A172 (cell line): Measurements from ENCODE around the gene IL27RA. TPM values are rescaled to one million over a fixed set of nuclear protein-coding genes. Genes with fewer than 3 reads are reported as not detected.
"Not testable (repeated sequence)": the region's sequence is repeated elsewhere in the genome, so short reads cannot be mapped to it uniquely, and the experiment has no call there.

ENCODE experiments used
- DNase-seq: peaks from one replicate; pipeline ENCODE4 v3.0.0-alpha.2; 2015; ENCODE audit warnings: low spot score
- total RNA-seq: library from RNA; depleted of rRNA; stranded (reverse); fragments of >200 nt; shearing (Covaris generic); gene quantifications from 2 replicates; pipeline ENCODE4 v1.2.3, GENCODE V29; 2014

Gene IL27RA
- total RNA-seq, 1 experiment from 2014 or later = 14.0 TPM

DNA sequence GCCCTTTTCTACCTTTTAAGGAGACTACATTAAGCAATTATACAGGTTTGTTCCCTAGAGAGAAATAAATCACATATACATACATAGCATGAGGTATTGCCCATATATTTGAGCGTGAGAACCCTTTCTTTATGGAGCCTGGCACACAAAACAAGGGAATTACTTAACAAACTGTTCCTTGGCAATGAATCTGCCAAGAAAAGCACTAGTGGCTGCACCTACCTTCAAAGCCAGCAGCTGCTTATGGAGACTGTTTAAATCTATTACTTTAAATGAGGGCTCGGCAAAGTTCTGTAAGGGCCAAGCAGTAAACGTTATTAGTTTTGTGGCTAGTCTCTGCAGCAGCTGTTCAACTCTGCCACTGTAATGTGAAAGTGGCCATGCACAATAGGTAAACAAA is 32.5 kb upstream of the IL27RA start:
- DNase-seq = no peak

- no peak for DNase-seq
These were observed 30.7 kb upstream of the IL27RA start for GRCh38 chr19:14000691-14001375.

- no peak for DNase-seq
These were observed 28.9 kb upstream of the IL27RA start for GRCh38 chr19:14002571-14003250.

GRCh38 chr19:14003251-14004055 is 28.1 kb upstream of the IL27RA start:
- no peak for DNase-seq

GRCh38 chr19:14004619-14005348 is 26.8 kb upstream of the IL27RA start:
- no peak for DNase-seq

DNA sequence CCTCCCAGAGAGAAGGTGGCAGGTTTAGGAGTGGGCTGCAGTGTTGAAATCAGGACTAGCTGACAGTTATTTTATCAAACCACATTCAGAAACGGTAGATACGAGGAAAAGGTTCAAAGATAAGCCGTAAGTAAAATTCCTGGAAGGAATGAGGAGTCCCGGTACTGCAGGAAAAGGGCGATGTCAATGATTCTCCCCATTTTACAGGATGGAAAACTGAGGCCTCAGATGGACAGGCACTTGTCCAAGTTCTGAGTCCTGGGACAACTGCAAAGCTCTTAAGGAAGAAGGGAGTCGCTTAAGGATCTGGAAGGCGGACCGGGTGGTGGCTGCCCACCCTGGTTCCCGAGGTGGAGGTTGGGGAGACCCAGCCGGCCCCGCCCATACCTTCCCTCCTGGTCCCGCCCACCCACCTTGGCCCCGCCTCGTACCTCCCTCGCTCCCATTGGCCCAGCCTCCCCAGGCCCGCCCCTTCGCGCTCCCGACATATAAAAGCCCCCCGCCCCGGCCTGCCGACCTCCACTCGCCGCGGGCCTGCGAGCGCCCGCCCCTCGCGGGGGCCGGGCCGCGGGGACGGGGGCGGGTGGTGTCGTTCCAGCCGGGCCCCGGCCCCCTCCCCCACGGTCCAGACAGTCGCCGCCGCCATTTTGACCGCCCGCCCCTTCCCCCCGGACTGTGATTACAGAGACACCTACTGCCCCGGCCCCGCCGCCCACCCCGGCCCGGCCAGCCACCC is 26.0 kb upstream of the IL27RA start:
- DNase-seq = peak; percentile 70

DNA sequence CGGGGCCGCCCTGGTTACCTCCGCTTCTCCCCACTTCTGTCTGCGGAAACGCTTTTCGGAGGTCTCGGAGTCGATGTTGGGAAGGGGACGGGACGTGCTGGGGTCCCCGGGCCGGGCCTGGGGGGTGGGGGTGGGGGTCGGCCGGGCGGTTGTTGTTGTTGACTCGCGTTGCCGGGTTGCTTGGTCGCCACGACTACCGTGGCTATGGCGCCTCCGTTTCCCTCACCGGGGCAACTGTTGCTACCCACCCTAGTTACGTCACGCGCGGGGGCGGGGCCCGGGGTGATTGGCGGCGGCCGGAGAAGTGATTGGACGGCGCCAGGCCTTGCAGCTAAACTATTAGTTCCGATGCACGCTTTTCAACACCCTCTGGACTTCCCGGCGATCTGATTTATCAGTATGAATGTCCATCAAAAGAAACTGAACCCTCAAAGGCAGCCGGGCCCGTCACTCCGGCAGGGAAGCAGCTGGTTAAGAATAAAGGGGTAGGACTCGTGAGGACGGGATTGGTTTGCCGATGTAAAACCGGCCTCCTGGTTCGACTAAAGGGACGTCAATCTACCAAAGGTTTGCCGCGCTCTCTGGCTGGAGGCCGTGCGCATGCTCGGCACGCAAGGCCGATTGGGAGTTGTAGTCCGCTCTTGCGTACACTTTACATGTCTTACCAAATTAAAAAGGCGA is 25.3 kb upstream of the IL27RA start, which contains the start of gene RFX1:
Gene RFX1 (minus strand): TSS at position 236 of the 681 bp plus-strand sequence. CDS start 12,477 bp downstream, outside the sequence.
- DNase-seq = peak; percentile 100

DNA sequence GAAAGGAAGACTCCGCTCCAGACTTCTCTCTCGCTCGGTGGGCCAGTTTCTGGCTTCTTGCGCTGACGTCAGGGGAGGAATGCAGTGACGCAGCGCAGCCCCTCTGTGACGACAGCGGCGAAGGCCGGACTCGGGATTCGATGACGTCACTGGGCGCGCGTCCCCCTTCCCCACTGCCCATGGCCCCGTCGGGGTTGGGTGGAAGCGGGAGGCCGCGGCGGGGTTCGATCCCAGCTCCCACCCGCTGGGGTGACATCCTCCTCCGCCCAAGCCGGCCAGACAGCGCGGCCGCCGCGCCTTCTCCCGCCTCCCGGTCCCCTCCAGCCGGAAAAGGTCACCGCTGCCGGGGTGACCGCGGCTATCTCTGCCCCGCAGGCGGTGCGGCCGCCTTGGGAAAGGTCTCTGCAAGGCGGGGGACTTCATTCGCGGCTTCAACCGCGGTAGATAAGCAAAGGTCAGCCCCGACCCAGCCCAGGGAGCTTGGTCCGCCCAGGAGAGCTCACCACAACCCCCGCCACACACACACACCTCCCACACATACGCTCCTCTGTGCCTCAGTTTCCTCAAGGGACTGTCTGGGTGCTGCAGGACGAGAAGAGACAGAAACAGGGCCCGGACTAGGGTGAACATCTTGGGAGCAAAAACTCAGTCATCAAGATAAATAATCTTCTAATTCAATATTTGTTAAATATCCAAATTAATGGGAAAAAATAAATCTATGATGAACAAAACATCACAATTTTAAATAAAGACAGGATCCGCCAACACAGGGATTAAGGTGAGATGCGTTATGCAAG is 24.6 kb upstream of the IL27RA start:
- DNase-seq = no peak

GRCh38 chr19:14012378-14012915 is 19.1 kb upstream of the IL27RA start:
- no peak for DNase-seq

GRCh38 chr19:14015524-14016035 is 16.0 kb upstream of the IL27RA start:
- DNase-seq = no peak

DNA sequence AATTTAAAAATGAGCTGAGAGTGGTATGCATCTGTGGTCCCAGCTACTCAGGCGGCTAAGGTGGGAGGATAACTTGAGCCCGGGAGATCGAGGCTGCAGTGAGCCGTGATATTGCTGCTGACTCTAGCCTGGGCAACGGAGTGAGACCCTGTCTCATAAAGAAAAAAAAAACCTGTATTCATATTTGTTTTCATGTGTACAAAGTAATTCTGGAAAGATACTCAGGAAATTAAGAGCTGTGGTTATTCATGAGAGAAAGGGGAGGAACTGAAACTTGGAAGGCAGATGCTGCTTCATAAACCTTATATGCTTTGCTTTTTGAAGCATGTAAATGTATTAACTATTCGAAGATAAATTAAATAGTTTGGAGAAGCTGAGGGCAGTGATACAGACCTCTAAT is 12.5 kb upstream of the IL27RA start:
- no peak for DNase-seq

- not testable (repeated sequence) for DNase-seq
These were observed 11.8 kb upstream of the IL27RA start for GRCh38 chr19:14019739-14020138.

DNA sequence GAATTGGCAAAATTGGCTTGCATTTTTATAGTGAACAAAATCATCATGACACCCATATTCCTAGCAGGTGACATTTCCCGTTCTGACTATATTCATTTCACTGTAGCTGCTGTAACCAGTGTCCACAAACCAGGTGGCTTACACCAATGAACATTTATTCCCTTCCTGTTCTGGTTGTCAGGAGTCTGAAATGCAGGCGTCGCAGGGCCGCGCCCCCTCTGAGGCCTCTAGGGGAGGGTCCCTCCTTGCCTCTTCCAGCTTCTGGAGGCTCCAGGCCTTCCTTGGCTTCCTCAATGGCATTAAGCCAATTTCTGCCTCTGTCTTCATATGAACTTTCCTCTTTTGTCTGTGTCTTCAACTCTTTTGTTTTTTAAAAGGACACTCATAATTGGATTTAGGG is 10.1 kb upstream of the IL27RA start:
- no peak for DNase-seq

DNA sequence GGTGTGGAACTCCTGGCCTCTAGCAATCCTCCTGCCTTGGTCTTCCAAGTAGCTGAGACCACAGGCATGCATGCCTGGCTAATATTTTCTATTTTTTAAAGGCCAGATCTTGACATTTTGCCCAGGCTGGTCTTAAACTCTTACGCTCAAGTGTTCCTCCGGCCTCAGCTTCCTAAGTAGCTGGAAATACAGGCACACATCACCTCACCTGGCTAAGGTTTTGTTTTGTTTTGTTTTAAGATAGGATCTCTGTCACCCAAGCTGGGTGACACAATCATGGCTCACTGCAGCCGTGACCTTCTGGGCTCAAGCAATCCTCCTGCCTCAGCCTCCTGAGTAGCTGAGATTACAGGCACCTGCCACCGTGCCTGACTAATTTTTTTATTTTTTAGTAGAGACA is 9.1 kb upstream of the IL27RA start:
- no peak for DNase-seq

DNA sequence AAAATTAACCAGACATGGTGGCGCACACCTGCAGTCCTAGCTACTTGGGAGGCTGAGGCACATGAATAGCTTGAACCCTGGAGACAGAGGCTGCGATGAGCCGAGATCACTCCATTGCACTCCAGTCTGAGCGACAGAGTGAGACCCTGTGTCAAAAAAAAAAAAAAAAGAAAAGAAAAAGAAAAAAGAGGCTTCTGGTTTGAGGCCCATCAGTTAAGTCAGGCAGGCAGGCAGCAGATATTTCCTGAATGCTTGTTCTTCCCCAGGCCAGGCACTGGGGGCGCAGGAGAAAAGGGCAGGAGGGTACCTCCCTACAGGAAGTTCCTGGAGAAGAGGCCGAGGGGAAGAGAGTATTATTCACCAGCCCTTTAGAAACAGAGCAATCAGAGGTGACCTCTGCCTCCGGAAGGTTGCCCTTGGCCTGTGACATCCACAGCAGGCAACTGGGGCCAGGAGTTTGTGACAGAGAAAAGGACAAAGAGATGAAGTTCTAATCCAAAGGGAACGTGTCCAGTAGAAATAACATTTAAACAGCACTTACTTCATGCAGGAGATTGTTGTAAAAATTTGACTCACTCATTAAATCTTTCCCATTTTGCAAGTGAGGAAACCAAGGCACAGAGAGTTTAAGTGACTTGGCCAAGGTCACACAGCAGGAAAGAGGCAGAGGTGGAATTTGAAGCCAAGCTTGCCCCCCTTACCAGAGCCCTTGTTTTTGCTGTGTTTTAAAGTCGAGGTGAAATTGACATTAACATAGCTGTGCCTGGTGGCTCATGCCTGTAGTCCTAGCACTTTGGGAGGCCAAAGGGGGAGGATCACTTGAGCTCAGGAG is 7.9 kb upstream of the IL27RA start:
- peak; percentile 69 for DNase-seq

DNA sequence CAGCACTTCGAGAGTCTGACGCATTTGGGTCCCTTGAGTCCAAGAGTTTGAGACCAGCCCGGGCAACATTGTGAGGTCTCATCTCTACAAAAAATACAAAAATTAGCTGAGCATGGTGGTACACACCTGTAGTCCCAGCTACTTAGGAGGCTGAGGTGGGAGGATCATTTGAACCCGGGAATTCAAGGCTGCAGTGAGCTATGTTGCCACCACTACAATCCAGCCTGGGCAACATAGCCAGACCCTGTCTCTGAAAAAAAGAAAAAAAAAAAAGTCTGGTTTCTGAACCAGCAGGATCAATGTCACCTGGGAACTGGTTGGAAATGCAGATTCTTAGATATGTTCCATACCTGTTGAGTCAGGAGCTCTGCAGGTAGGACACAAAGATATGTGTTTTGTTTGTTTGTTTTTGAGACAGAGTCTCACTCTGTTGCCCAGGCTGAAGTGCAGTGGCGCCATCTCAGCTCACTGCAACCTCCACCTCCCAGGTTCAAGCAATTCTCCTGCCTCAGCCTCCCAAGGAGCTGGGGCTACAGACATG is 4.8 kb upstream of the IL27RA start:
- DNase-seq = not testable (repeated sequence)

- no peak for DNase-seq
These were observed 3.6 kb upstream of the IL27RA start, which contains the start of gene RLN3 for GRCh38 chr19:14027856-14028450. Gene RLN3, plus strand, starts transcription at chr19:14028148. Its CDS starts 57 bp downstream, at chr19:14028205.
